ENCODE results near the gene SDHA. TPM values are rescaled to one million over a fixed set of nuclear protein-coding genes. Genes with fewer than 3 reads are reported as not detected.

The SDHA gene
- total RNA-seq, 1 experiment from 2014 or later = 78.4 TPM

DNA sequence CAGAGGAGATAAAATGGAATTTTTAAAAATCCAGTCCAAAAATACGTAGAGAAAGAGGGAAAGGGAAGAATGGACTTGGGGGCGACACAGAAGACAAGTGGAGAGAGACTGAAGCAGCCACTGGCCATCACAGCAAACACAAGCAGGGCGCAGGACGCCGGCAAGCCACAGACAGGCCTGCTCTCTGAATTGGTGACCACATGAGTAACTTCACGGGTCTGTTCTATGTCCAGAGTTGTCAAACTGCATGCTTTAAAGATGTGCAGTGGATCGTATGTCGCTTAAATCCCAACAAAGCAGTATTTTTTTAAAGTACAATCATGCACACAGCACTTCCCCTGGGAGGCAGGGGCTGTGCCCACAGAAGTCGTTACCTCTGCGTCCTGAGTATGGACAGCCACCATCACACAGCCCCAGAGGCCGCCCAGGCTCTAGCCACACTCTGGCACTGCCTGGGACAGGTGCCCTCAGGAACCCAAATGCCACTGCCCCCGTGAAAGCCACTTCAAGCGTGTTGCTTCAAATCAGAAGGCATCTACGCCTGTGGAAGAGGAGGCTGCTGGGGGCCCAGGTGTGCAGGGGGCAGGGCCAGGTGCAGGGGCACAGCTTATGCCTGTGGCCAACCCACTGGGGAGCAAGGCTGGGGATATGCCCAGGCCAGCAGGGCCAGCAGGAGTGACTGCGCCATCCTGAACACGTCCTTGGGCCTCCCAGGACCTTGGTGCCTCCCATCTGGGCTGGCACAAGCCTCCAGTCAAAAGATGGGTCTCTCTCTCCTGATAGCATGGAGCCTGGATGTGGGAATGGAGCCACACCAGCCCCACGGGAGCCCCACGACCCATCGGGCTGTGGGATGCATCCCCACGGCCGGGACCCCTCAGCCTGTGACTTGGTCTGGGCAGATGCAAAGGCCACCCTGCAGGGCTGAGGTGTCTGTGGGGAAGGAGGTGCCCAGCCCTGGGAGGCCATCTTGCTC is 32.7 kb upstream of the SDHA start:
- DNase-seq (ENCODE audit: low read depth) = no peak

DNA sequence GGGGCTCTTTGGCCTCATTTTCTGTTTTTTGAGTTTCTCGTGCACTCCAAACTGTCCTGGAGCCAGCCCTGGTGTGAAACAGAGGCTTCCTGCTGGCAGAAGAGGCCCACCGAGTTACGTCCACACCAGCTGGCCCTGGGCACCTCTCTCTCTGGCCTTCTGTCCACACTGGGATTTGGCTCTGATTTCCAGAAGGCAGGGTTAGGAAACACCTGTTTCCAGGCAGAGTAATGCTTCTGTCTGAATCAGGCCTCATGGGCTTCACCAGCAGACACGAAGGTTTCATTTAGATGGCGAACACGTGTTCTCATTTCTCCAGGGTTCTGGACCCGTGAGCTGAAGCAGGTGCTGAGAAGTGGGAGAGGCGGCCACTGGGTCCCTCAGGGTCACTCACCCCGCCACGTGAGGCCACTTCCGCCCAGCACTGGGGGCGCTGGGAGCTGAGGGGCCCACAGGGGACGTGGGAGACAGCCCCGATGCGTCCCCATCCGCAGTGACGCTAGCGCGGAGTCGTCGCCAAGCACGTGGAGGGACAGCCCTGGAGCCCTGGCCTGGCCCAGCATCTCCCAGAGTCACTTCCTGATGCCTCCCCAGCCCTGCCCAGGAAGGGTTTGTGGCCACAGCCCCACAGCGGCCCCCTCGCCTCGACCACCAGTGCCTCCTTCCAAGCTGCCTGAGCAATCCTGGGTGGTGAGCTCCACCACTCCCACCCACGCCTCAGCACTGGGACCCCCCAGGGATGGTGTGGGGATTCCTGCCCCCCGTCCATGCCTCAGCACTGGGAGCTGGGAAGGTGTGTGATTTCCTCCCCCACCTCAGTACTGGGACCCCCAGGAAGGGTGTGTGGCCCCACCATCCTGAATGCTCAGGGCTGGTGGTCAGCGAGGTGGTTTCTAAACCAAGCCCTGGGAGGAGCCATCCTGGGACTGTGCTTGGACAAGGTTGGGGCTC is 31.8 kb upstream of the SDHA start:
- DNase-seq (ENCODE audit: low read depth) = no peak

DNA sequence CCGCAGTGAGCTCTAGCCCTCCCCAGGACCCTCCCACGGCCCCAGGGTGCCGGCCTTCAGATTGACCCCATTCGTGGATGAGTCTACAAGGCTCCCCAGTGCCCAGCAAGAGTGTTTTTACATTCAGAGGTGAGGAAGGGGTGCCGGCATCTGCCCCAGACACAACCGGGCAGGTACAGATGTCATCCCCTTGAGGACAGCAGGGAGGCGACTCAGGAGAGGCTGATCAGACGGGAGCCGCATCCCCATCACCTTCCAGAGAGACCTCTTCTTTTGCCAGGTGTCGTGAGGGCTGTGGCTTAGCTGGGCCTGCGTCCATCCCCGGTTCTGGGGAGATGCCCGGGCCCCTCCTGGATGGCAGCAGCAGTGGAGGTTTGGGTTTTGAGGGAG is 31.1 kb upstream of the SDHA start:
- DNase-seq (ENCODE audit: low read depth) = no peak

DNA sequence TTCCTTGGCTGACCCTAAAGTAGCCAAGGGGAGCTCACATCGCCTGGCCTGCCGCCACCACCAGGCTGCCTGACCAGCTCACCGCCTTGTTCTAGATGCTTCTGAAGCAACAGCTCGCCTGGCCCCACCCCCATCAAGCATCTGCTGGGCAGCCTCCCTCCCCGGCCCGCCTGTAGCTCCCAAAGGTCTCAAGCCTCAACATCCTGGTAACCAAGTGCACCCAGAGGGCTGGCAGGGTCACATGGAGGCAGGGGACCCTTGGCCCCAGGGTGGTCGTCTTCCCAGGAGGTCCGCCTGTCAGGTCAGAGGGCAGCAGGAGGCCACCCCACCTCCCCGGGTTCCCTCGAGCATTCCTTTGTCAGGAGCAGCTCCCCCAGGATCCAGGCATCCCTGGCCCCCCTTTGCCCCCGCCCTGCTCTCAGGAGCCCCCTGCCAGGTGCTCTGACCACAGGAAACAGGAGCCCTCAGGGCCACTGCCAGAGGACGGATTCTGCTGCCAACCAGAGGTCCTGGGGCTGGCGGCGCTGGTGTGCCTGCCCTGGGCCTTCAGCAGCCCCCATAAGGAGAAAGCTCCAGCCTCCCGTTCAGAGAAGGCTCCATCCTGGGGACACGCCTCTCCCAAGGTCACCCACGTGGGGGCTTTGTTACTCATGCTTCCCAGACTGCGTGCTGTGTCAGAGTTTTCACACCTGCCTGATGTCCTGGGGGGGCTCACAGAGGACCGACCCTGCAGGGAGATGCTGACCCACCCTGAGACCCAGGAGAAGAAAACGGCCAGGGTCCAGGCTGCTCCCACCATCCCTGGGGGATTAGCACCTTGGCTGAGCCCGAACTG is 30.3 kb upstream of the SDHA start:
- no peak for DNase-seq (ENCODE audit: low read depth)

DNA sequence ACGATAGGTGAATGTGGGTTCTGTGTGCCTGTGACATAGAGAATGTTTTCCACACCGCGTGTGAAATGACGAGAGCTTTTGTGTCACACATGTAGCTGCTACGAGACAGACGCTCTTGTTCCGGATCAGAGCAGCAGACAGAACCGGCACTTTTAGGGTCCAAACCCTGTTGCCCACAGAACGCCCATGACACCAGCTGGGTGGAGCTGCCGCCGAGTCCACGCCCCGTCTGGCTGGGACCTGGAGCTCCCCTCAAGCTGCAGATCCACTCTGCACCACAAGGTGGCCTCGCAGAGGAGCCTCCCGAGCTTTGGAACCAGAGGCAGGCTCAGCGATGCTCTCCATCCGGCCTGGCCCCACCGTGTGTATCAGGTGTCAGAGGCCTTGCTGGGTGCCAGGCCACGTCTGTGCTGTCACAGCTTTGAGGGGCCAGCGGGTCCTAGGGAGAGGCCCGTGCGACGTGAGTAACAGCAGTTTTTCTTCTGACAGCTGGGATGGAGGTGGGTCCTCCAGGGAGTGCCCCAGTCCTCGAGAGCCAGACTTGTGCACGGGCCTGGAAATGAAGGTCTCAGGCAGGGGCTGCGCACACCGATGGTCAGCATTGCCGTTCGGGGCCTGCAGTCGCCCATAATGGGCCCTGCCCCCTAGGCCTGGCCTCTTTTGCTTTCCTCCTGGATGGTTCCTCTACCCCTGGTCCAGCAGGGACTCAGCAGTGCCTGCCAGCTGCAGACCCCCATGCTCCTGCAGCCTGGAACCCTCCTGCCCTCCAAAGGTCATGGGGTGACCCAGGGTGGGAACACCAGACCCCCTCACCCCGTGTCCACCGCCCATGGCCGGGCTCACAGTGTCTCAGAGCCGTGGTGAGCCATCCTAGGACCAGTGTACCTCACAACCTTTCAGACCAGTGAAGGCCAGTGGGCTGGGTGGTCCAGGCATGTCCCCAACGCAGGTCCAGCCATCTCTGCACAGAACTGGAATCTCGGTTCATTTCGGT is 29.3 kb upstream of the SDHA start:
- DNase-seq (ENCODE audit: low read depth) = peak; percentile 76

DNA sequence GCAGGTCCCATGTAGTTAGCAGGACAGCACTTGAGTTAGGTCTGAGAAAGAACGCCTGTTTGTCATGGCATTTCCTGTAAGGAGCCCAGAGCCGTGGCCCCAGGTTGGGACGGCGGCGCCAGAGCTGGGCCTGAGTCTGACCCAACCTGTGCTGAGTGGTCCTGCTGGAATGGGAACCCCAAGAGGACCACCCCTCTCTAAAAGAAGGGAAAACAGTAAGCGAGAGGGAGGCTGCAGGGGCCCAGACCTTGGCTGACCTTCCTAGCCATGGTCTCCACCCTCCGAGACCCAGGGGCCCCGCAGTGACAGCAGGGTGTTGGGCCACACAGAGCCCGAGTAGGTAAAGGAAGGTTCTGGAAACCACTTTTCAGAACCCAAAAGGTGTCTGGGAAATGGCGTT is 28.6 kb upstream of the SDHA start:
- DNase-seq (ENCODE audit: low read depth) = no peak

DNA sequence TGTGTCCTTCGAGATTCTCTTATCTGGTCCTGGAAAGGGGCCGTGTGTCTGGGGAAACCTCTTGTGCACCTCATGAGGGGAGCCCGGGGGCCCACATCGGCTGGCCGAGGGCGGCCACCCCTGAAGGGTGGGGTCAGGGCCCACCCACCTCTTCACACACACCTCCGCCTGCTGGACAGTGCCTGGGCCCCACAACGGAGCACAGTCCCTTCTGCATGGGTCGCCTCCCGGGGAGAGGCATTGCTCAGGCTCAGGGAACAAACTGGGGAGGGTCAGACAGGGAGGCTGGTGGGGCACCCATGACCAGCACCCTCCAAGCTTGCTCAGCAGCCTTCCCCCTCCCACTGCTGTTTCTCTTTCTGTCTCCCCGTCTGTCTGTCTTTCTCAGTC is 28.1 kb upstream of the SDHA start:
- DNase-seq (ENCODE audit: low read depth) = no peak

DNA sequence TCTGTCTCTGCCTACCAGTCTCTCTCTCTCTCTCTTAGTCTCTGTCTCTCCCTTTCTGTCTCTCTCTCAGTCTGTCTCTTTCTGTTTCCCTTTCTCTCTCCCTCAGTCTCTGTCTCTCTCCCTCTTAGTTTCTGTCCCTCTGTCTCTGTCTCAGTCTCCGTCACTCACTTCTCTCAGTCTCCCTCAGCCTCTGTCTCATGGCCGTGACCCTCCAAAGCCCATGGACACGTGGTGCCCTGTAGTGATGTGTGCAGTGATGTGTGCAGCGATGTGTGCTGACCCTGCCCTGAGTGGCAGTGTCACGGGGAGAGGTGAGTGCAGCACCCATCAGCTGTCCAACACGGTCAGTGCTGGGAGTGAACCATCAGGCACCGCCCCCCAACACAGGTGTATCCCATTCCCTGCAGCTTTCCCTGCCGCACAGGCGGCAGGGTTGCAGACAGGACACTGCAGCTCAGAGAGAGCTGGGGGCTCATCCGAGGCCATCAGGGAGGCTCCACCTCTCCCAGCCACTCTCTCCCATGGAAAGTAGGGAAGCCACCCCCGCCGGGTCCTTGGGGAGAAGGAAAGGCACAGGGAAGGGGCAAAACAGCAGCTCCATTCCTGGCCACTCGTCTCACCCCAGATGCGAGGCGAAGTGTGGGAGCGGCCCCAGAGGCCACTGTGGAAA is 27.6 kb upstream of the SDHA start:
- no peak for DNase-seq (ENCODE audit: low read depth)

DNA sequence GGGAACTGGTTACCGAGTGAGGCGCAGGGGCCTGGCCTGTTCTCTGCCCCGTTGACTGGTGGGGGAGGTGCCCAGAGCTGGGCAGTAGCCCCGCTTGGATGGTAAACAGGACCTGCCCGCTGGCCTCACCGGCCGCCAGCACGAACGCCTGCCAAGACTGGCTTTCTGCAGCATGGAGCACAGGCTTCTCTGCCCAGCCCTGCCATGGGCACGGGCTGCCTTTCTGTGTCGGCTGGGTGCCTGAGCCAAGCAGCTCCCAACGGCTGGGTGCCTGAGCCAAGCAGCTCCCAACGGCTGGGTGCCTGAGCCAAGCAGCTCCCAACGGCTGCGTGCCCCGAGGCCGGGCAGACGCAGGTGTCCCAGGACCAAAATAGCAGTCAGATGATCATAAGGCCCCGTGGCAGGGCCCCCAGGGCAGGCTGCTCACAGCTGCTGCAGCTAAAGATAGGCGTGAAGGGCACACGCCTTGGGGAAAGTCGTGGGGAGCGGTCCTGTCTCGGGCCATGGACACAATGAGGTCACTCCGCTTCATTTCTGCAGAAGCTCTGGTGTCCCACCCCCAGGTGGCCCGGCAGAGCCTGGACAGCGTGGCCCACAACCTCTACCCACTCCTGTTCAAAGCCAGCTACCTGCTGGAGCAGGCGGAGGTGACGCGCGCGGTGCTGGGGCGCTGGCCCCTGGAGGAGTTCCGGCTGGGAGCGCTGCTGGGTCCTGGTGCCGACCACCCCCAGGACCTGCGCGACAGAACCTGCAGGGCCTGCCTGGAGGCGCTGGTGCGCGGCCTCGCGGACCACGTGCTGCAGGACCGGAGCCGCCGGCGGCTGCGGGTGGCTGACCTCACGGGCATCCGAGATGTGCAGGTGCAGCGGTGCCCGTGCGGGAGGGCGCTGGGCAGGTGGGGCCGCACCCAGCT is 26.8 kb upstream of the SDHA start, which contains the start of gene LRRC14B:
LRRC14B (plus strand) TSS at position 460 of the 913 bp plus-strand sequence; CDS start at position 504, 44 bp downstream.
- DNase-seq (ENCODE audit: low read depth) = peak; percentile 18

DNA sequence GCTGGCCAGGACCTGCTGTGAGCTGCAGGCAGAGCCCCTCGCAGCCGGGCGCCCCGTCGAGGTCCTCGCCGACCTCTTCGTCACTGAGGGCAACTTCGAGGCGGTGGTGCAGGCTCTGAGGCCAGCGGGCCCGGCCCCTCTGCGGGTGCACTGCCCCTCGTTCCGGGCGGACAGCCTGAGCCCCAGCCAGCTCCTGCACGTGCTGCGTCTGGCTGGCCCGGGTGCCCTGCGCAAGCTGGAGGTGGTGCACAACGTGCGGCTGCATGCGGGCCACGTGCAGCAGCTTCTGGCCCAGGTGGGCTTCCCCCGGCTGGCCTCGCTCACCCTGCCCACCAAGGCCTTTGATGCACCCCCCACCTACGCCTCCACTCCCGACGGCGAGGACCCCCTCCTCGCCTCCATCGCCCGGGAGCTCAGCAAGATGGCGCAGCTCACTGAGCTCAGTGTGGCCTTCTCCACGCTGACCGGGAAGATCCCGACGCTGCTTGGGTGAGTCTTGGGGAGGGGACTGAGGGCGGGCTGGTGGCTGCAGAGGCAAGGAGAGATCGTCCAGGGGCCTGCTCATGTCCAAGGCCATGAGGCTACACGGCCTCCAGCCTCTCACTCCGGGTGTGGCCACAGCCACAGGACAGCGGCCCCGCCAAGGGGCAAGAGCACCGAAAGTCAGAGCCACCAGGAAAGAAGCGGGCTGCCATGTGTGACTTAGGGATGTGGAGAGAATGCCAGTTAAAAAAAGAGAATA is 26.0 kb upstream of the SDHA start:
- DNase-seq (ENCODE audit: low read depth) = no peak

DNA sequence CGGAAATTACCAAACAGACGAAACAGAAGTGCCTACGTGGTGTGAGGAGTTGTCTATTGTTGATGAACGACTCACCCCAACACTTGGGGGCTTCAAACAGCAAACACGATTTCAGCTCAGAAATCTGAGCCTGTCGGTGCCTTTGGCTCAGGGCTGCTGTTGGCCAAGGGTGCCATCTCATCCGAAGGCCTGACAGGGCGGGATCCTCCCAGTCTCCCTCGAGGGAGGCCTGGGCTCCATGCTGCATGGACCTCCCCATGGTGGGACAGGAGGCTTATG is 25.5 kb upstream of the SDHA start:
- DNase-seq (ENCODE audit: low read depth) = no peak

DNA sequence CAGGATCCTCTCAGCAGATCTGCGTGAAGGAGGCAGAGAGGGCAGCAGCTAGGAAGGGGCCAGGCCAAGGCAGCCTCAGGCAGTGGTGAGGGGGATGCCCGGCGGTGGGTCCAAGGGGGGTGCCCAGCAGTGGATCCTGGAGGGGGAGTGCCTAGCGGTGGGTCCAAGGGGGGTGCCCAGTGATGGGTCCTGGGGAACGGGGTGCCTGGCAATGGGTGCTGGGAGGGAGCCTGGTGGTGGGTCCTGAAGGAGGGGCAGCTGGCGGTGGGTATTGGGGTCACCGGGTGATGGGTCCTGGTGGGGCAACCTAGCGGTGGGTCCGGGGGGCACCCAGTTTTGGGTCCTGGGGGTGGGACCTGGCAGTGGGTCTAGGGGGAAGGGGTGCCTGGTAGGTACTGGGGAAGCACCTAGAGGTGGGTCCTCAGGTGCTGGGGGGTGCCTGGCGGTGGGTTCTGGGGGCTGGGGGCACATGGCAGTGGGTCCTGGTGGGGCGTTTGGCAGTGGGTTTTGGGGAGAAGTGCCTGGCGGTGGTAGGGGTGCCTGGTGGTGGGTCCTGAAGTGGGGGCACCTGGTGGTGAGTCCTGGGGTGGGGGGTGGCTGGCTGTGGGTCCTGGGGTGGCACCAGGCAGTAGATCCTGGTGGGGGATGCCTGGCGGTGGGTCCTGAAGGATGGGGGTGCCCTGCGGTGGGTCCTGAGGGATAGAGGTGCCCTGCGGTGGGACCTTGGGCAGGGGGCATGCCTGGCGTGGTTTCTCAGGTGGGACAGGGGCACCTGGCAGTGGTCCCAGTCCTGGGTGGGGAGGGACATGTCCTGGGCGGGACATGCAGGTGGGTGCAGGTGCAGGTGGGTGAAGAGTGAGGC is 24.9 kb upstream of the SDHA start:
- DNase-seq (ENCODE audit: low read depth) = no peak

DNA sequence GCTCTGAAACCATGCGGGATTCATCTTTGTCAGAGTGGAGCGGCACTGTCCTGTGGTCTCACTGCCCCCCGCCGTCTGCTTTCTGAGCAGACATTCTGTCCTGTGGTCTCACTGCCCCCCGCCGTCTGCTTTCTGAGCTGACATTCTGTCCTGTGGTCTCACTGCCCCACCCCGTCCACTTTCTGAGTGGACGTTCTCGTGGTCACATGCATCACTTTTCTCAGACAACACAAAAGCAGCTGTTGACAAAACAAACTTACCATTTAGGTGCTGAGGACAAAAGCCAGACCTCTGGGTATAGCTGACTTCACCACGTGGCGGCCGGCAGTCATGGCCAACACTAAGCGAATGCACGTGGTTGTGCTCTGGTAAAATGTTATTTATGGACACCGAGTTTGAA is 24.0 kb upstream of the SDHA start:
- DNase-seq (ENCODE audit: low read depth) = peak; percentile 13

DNA sequence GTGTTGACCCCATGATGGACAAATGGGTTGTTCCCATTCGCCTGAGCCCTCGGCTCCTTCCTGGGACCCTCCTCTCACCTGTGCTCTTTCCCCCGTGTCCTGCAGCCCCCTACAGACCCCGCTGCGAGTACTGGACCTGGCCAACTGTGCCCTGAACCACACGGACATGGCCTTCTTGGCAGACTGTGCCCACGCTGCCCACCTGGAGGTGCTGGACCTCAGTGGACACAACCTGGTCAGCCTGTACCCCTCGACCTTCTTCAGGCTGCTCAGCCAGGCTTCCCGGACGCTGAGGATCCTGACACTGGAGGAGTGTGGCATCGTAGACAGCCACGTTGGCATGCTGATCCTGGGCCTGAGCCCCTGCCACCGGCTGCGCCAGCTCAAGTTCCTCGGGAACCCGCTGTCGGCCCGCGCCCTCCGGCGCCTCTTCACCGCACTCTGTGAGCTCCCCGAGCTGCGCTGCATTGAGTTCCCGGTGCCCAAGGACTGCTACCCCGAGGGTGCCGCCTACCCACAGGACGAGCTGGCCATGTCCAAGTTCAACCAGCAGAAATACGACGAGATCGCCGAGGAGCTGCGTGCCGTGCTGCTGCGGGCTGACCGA is 23.4 kb upstream of the SDHA start:
- no peak for DNase-seq (ENCODE audit: low read depth)

DNA sequence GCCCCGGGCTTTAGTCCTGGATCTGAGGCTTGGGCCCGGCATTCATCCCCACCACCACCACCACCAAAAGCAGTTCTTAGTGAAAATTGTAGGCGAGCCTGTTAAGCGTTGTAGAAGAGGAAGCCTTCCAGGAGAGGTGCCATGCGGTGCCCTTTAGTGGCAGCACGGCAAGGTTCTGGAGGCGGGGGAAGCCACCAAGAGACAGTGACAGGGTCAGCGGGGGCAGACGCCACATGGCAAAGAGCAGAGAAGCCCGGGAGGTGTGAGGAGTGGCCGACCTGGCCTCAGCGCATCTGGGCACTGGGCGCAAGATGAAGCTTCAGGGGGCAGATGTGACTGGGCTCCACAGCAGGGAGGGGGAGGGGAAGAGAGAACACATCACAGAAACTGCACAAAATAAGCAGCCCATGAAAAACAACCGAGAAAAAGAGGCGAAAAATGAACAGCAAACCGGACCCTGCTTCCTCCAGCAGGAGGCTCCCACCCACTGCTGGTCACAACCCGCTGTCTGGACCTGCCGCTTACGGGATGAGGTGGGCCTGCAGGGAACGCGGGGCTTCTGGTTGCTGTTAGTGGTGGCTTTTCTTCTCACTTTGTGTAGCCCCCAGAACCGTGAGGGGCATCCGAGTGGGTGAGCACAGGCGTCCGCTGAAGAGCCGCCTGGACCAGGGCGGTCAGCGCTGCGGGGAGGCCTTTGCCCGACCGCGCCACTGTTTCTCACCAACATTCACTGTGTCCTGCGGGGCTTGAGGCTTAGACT is 22.5 kb upstream of the SDHA start:
- DNase-seq (ENCODE audit: low read depth) = no peak

DNA sequence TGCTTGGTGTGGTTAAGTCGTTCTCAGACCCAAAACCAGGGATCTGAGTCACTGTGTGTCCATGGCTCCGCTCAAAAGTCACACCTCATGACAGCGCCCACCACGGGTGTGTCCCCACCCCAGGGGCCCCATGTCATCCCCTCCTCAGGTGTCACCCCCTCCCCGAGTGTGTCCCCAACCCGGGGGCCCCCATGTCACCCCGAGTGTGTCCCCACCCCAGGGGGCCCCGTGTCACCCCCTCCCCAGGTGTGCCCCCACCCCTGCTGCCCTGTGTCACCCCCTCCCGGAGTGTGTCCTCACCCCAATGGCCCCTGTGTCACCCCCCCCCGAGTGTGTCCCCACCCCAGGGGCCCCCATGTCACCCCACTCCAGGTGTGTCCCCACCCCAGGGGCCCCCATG is 21.8 kb upstream of the SDHA start:
- DNase-seq (ENCODE audit: low read depth) = no peak

Measured in LHCN-M2 (cell line).